Activated CD8-positive, alpha-beta memory T cell treated with anti-CD3 and anti-CD28 coated beads for 1 hour (primary cell): ENCODE results near the gene ASPHD2.
"Not testable (repeated sequence)": the region's sequence is repeated elsewhere in the genome, so short reads cannot be mapped to it uniquely, and the experiment has no call there.

Experiments used
- DNase-seq, 2 donors: peaks; one replicate each; pipeline ENCODE4 v3.0.0-alpha.2; 2020; ENCODE audit warnings: low read depth in 1 of 2; ENCODE audit errors: extremely low read depth in 1 of 2

ASPHD2 gene

GRCh38 chr22:26416256-26416655 is 12.8 kb upstream of the ASPHD2 start:
- no peak for DNase-seq

DNA sequence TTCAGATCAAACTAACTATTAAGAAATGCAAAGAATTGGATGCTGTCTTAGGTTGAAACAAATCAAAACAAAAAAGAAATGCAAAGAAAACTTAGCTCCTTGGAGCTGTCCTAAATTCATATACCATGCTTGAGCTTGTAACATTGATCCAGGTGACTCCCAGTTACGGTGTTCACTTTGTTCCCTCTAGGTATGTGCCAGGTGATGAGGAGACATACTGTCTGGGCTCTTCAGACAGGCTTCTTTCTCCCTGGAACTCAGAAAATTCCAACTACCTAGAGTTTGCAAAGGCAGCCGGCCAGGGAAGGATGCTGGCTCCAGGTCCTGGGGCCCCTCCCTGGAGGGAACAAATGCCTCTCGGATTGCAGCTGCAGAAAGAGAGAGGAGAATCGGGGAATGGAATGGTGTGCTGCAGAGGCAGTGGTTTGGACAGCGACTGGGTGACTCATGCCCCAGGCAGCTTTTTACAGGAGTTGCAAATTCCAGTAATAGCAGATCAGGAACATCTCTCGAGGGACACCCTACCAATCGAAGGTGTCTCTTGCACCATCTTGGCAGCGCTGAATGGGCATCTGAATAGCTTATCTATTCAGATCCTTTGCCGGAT is 12.3 kb upstream of the ASPHD2 start:
- no peak for DNase-seq

DNA sequence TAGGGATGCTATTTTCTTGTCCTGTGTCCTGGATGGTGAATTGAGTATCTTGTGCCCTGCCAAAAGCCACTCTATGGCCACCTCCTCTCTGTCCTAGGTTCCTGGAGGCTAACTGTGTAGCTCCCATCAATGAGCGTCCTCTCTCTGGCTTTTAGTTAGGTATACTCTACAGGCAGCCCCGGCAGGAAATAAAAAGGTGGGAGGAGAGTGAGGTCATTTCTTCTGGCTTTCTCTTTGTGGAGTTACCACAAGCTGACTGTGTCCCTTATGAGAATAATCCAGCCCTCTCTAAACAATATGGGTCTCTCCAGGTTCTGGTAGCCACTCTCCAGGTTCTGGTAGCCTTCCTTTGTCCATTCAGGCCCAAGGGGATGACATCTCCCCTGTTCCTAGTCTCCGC is 11.7 kb upstream of the ASPHD2 start:
- DNase-seq, result no peak

GRCh38 chr22:26418620-26419019 is 10.4 kb upstream of the ASPHD2 start:
- no peak for DNase-seq

DNA sequence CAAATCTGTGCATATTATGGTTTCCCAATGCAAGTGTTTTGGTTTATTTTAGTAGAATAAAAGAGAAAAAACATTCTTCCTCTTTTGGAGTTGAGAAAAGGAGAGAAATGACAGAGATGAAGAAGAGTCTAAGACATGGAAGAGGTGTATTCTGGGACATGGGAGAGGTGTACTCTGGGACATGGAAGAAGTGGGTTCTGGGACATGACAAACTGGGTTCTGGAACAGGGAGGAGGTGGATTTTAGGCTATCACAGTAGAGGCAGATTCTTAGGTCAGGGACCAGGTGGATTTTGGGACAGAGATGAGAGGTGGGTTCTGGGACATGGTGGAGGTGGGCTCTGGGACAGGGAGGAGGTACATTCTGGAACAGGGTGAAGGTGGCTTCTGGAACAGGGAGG is 2.1 kb upstream of the ASPHD2 start:
- DNase-seq, result no peak

- DNase-seq, result no peak
Measured at GRCh38 chr22:26429458-26430286, 612 bp downstream of the ASPHD2 start.

DNA sequence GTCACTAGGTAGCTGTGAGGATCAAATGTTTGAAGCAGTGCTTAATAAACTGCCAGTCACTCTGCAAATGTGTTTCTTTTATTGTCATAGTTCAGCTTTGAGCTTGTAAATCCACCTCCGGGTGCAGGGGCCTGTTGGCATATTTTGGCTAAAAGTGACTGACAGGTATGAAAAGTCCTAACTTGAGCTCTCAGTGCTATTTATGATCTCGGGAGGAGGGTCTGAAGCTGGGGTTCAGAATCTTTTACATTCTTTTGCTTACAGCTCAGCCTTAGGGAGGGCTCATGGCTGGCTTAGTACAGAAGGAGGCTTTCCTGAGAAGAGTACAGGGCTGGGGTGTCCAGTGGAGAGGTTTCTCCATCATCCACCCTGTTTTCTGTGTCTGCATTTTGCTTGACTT is 1.5 kb downstream of the ASPHD2 start:
- DNase-seq, result no peak

GRCh38 chr22:26431261-26431995 is 2.4 kb downstream of the ASPHD2 start:
- no peak for DNase-seq

- DNase-seq, result no peak
Measured at GRCh38 chr22:26432619-26433311, 3.7 kb downstream of the ASPHD2 start.

GRCh38 chr22:26433805-26434204 is 4.7 kb downstream of the ASPHD2 start:
- DNase-seq, result no peak

DNA sequence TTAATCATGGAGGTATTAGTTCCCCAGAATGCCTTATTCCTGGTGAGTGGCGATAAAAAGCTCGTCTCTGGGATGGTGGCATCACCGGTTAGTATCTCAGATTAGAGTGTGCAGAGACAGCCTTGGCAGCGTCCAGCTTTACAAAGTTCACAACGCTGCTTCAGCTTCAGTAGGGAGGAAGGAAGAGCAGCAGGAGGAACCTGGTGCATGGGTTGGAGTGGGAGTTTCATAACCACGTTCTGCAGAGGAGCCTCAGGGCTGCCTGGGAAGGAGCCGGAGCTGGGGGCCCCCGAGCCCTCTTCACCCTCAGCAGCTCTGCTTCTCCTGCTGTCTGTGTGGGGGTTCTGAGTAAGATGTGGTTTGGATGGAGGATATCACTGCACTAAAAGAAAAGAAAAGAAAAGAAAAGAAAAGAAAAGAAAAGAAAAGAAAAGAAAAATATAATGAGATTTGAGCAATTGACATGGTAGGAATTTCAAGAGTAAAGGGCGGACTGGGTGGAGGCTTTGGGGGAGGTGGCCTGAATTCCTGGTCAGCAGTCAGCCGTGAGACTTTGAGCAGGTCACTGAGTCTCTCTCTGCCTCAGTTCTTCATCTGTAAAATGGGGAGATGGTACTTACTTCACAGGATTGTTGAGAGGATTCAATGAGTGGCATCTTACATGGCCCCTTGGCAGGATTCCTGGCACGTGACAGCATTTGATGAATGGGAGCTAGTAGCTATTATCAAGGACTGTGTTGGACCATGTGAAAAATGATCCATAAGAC is 6.5 kb downstream of the ASPHD2 start:
- no peak for DNase-seq

GRCh38 chr22:26436903-26437515 is 7.9 kb downstream of the ASPHD2 start:
- no peak for DNase-seq

DNA sequence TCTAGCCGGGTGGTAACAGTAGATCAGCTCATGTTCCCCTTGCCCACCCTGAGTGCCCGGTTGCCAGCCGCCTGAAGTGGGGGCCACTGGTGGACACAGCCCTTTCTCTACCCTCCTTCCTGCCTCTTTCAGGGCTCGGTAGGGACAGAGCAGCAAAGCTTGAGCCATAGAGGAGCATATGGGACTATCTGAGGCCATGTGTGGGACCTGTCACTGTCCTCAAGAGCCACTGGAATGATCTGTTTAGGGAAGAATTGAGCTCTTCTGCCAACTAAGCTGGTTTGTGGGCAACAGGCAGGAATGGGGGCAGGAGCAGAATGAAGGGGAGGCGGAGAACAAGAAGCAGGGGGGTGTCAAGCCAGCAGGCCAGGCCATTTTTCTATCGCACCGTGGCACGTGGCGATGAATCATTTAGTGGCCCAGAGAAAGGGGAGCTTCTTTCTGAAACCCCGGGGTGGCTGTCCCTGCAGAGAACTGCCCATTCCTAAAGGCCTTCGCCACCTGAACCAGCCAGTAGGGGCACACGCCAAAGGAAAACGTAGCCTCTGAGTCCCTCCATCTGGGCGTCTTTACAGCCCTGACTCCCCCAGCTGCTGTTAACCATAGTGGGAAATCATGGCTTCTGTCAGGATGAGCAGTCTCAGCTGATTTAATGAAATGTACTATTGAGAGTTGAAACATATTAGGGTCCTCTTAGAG is 8.8 kb downstream of the ASPHD2 start:
- no peak for DNase-seq

DNA sequence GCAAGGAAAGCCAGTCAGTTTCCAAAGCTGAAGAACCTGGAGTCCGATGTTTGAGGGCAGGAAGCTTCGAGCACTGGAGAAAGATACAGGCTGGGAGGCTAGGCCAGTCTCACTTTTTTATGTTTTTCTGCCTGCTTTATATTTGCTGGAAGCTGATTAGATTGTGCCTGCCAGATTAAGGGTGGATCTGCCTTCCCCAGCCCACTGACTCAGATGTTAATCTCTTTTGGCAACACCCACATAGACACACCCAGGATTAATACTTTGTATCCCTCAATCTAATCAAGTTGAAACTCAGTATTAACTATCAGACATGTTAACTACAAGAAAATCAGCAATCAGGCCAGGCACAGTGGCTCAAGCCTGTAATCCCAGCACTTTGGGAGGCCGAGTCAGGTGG is 9.7 kb downstream of the ASPHD2 start:
- not testable (repeated sequence) for DNase-seq

GRCh38 chr22:26439559-26439958 is 10.5 kb downstream of the ASPHD2 start:
- no peak for DNase-seq

DNA sequence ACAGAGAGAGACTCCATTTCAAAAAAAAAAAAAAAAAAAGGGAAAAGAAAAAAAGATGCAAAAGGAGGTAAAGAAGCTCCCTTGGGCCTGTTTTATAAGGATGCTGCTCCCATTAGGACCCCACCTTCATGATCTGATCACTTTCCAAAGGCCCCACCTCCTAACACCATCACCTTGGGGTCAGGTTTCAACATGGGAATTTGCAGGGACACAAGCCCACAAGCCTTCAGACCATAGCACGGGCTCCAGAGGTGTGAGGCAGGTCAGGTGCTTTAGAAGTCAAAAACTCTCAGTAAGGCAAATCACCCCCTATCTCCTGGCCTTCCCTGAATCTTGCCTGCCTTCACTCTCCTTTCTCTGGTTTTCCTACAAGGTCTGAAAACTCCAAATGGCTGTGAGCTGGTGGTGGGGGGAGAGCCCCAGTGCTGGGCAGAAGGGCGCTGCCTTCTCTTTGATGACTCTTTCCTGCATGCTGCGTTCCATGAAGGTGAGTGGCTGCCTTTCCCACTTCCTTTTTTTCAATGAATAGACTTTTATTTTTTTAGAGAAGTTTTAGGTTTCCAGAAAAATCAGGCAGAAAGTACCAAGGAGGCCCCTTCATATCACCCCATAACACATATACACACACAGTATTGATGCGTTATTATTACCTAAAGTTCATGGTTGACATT is 13.2 kb downstream of the ASPHD2 start:
- DNase-seq, result no peak

- DNase-seq, result no peak
Measured at GRCh38 chr22:26443901-26444690, 15.0 kb downstream of the ASPHD2 start.

GRCh38 chr22:26444777-26445176 is 15.7 kb downstream of the ASPHD2 start:
- no peak for DNase-seq
